GM21529 (cell line): ENCODE measurements around the gene CLCA1.

Source experiments
- ATAC-seq: cut with Tn5 transposase; IDR thresholded peaks from one replicate; pipeline ENCODE4 v1.9.1; 2021; ENCODE audit not compliant: unreplicated experiment

CLCA1 gene

DNA sequence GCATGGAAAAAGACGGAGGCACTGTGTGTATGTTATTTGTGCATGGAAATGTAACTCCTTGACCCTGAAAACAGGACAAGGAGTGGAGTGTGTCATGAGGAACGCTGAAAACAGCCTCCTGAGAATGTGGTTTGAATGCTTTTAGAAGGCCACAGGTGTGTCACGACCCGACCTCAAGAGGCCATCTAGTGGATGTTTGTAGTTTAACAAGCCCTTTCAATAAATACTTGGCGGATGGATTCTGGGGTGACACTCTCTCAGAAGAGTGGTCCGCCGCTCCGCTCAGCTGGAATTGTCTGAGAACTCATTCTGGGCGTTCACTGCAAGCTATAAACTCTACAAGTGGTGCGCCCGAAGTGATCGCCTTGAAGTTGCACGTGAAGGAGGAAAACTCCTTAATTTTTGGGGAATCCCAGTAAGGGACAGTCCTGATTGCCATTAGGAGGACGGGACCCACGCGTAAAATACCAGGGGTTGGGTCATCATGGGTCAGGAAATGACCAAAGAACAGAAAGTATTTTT lies 33.5 kb downstream of the CLCA1 start:
- peak; percentile 67 for ATAC-seq

DNA sequence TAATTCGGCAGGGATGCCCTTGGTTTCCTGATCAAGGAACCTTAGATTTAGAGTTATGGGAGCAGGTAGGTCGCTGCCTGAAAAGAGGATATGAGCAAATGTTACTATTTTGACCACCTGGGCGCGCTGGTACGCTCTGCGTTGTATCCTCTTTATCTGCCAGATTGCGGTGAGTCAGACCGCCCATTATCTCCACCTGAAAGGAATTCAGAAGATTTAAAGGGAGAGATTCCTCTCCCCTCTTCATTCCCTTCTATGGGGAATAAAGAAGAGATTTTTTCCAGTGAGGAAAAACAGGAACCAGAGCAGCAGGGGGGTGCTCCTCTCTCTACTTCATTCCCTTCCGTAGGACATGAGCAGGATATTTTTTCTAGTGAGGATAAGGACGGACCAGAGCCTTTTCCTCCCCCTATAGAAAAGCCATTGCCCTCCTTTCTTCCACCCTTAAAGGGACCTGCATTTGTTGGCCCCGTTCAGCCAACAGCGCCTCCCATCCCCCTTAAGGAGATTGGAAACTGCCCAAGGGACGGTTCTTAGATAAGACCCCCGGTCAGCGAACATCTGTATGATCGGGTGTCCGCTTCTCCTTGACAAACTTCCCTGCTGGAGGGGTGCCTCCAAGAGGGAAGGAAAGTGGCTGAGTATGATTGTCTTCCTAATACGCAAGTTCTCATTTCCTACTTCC lies 34.1 kb downstream of the CLCA1 start:
- ATAC-seq: peak; percentile 18

DNA sequence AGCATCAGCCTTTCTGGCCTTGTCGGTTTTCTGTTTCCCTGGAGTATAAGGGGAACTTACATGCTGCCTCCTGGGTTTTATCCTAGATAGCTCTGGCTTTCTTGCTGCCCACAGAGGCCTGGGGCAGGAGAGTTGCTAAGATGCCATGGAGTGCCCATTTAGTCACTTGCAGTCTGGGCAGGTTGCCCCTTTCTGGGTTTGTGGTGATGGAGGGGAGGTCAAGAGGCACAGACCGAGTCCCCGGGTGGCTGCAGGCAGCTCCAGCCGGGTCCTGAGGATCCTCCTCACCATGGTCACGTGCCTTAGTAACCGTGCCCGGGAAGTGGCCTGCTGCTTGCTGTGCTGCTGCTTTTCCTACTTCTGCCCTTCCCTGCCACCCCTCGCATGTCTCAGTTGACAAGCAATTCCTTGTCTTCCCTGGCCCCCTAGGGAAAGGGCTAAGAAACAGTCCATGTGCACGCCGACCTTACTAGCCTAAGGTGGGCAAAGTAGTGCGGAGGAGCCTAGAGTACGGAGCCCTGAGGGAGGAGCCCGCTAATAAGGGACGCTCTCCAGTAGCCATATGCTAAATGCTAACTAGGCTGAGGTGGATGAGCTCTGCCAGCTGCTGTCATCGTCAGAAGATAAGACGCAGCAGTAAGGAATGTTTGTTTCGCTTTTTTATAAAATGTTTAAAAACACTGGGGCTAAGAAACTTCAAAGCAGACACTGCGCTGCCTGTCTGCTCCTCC lies 34.8 kb downstream of the CLCA1 start:
- no peak for ATAC-seq

DNA sequence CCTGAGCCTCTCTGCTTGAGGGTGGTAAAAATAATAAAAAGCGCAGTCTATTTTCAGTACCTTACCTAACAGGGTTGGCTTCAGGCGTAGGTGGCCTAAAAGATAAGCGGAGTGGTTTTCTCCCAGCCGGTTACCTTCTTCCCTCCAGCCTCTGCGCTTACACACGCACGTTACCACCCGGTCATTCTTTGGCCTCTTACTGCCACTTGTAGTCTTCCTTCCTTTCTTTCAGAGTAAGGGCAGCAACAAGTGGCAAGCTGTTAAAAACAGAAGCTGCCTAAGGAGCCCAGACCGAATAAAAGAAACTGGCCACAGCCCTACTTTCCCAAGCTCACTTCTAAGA lies 35.4 kb downstream of the CLCA1 start:
- no peak for ATAC-seq

DNA sequence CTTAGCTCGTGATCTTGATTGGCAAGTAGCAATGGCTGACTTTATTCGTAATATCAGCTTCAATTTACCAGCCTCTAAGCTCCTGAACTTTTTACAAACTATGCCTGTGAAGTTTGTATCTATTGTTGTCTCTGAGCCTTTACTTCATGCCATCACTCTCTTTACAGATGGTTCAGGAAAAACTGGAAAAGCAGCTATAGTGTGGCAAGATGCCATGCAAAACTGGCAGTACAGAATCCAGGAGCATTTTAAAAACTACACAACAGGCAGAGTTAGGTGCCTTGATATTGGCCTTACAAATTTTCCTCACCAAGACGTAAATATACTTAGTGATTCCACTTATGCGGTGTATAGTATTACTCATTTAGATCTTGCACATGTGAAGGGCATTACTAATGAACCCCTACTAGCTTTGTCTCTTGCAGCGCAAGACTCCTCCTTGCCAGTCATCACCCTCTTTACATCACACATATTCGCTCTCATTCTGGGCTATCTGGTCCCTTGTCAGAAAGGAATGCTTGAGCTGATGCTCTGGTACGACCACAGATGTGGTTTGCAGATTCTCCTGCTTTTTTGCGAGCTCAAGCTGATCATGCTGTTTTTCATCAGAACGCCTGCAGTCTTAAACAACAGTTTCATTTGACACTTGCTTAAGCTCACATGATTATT lies 36.3 kb downstream of the CLCA1 start:
- no peak for ATAC-seq

DNA sequence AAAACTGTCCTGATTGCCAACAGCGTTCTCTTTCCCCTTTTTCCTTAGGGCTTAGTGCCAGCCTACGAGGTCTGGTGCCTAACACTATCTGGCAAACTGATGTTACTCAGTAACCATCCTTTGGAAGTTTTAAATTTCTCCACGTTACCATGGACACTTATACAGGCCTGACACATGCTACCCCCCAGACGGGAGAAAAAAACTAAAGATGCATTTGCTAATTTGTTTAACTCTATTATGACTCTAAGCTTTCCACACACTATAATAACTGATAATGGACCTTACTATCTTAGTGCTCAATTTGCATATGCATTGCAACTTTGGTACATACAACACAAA lies 36.8 kb downstream of the CLCA1 start:
- ATAC-seq: no peak

DNA sequence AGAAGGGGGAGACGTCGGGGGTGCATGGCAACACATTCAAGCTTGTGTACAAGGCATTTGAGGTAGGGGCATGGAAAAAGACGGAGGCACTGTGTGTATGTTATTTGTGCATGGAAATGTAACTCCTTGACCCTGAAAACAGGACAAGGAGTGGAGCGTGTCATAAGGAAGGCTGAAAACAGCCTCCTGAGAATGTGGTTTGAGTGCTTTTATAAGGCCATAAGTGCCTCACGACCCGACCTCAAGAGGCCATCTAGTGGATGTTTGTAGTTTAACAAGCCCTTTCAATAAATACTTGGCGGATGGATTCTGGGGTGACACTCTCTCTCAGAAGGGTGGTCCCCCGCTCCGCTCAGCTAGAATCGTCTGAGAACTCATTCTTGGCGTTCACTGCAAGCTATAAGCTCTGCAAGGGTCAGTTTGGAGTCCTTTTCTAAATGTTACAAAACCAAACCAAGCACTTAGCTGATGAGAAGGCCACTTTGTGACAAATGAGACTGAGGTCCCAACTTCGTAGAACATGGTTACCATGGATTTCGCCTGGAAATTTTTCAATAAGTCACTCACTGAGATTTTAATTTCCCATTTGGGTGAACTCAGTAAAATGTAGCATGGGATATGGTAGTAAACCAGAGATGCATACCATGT lies 39.3 kb downstream of the CLCA1 start:
- peak; percentile 61 for ATAC-seq

DNA sequence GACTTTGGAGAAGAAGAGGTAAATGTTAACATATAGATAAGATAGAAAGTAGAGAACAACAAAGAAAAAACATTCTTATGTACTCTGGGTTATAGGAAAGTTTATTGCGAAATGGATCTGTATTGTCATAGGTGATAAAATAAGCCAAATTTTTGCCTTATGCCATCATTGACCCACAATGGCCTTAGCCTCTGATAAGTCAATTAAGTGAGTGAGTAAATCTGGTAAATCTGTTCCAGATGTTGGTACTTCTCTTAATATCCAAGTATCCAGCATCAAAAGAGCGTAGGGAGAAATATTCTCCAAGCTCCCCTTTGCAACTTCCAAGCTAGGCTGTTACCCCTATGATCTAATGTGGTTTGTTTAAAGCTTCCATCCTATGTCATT lies 39.8 kb downstream of the CLCA1 start:
- no peak for ATAC-seq

DNA sequence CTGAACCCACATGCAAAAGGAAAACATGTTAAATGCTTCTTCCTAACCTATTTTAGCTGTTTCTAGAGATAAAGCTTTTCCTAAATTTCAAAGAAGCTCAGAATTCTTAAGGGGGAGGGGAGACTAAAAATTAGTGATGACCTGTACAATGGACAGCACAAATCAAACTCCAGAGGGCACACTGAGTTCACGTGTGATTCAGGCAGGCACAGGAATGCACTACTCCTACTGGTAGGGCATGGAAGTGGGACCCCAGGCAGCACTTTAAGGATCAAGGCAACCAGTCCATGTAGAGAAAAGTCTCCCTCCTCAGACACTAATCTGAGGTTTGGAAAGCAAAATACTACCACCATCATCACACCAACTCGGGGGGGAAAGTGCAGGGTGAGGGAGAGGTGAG lies 46.9 kb downstream of the CLCA1 start:
- no peak for ATAC-seq

DNA sequence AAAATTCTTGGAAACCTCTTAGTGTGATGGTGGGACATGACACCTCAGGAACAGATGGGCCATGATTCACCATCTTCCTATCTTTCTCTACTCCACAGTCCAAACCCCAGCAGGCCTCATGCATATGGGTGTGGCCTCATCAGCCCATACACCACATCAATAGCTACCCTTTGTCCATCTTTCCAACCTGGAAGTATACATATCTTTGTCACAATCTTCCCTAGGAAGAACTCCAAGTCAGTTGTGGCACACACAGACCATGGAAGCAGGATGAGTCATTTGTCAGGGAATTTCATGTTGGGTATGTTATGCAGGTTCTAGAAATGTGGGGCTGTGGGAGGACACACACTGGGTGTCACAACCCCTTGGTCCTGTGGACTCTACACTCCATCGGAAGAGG lies 47.6 kb downstream of the CLCA1 start:
- no peak for ATAC-seq

DNA sequence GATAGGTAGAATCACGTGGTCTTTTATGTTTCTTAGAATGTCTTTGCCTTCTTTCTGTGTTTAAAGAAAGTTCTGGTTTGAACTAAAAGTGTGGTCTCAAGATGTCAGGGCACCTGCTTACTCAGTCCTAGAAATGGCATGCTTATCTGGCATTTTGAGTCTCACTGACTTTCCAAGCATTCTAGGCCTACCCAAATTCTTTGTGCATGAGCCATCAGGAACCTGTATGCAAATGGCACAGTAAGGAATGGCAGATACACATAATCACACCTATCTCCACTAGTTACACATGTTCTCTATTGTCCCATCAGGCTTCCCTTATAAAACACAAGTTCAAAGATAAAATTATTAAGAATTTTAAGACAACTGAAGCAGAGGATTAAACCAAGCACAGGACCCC lies 48.6 kb downstream of the CLCA1 start:
- no peak for ATAC-seq

DNA sequence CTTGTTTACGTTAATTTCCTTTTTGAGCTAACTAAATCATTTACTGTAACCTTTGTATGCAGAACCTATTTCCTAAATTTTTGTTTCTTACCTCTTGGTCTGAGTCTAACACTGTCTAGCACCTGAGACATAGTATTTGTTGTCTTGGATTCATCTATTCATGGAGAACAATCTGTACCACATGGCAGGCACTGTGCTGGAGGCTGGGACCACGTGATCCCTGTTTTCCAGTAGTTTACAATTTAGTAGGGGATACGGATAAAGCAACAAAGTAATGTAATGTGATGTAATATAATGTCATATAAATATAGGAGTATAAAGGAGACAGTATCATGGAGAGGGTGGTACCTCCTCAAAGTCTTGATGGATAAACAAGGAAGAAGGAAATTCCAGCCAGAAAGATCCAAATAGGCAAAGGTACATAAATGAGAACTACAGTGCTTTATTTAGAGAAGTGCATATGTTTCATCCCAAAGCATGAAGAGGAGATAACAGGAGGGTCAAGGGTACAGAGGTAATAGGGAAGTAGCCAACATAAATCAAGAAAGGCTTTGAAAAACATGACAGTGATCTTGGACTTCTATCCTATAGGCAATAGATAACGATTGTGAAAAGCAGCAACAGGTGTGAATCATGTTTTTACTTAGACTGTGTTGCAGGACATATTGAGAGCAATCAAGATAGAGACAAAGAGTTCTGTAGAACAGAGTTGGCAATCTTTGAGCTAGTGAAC lies 52.2 kb downstream of the CLCA1 start:
- no peak for ATAC-seq

DNA sequence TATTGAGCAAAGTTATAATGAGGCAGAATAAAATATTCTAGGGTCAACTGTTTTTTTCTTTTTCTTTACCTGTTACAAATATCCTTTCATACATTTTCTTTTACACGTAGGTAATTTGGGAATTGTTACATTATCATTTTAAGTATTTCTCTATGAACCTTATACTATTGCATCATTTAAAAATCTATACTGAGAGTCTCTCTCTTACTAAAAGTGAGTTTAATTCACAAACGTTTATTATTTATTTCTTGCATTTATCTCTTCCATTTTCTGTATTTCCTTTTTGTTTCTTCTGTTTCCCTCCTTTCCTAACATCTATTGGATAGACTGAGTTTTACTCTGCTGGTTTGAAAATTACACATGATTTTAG lies 52.8 kb downstream of the CLCA1 start:
- no peak for ATAC-seq

DNA sequence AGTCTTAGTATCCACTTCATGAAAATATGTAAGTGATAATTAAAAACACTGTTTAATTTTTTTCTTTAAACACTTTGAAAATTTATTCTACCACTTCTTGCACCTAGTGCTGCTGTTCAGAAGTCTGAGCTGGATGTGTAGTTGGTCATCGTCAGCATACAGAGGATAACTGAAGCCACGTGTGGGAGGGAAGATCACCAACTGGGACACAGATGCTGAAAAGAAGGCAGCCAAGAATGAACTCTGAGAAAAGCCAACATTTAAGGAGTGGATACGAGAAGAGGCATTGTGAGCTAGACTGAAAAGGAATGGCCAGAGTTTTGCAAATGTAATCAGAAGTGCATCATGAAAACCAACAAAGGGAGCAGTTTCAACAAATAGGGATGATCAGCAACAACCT lies 53.5 kb downstream of the CLCA1 start:
- no peak for ATAC-seq

DNA sequence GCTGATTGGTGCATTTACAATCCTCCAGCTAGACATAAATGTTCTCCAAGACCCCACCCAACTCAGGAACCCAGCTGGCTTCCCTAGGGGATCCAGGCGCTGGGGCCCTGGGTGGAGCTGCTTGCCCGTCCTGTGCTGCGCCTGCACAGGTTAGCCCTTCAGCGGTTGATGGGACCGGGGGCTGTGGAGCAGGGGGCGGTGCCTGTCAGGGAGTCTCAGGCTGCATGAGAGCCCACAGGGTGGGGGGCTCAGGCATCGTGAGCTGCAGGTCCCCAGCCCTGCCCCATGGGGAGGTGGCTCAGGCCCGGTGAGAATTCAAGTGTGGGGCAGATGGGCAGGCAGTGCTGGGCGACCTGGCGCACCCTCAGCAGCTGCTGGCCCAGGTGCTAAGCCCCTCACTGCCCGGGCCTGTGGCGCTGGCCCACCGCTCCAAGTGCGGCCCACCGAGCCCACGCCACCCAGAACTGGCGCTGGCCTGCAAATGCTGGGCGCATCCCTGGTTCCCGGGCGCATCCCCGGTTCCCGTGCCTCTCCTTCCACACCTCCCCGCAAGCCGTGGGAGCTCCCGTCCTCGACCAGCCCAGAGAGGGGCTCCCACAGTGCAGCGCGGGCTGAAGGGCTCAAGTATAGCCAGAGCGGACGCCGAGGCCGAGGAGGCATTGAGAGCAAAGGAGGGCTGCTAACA lies 55.1 kb downstream of the CLCA1 start:
- ATAC-seq: no peak

DNA sequence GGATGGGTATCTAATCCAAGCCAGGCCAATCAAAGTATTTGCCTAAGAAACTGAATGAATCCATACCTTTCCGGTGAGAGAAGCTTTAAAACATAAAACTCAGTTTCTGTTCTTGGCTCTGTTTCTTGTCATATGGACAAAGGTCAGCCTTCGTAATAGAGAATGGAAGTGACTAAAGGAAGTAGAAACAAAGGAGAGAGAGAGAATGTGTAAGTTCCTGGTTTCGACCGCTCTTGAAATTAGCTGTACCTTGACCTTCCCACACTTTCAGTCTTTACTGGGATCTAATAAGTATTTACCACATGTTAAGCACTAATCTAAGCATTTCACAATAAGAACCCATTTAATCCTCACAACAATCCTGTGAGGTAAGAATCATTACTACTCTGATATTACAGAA lies 58.6 kb downstream of the CLCA1 start:
- no peak for ATAC-seq

DNA sequence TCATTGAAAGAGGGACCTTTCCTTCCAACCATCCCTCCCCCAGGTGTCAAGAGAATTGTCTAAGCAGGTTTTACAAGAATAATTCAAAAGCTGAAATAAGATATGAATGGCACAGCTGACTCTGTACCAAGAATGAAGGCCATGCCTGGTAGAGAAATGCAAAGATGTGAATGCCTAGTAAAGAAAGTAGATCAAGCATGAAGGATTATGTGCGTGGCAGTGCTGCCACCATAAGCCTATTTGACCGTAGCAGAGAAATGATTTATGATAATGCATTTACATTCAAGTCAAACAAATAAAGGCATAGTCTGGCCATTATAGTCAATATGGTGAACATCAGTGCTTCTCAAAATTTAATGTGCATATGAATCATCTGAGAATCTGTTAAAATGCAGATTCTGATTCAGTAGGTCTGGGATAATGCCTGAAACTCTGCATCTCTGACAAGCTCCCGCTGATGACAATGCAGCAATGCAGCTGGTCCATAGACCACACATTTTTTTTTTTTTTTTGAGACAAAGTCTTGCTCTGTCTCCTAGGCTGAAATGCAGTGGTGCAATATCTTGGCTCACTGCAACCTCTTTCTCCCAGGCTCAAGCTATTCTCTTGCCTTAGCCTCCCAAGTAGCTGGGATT lies 61.6 kb downstream of the CLCA1 start:
- no peak for ATAC-seq

DNA sequence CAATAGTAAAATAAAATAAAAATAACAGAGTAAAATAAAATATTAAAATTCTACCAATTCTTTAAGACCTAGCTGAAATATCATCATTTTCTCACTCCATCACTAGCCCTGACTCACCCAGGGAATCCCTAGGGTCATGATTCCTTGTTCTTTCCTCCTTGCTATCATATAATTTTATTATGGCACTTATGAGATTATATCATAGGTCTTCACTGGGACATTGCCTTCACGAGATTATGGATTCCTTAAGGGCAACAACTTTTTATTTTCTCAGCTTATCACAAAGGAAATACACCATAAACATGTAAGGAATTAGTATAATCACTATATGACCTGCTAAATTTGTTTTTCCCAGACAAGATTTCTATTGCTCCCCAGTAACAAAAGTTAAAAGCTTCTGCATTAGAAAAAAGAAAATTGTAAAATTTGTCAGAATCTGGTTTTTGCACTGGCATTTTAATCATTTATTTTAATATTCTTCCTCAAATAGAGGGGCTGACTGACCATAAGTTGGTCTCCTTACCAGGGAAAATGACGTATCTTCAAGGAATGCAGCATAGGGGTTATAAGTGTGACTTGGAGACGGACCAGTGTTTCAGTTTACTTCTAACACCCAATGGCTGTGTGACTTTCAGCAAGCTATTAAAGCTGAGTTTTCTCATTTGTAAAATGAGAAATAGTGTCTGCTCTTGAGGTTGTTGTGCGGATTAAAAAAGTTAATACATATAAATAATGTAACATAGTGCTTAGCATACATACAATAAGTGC lies 69.4 kb downstream of the CLCA1 start:
- no peak for ATAC-seq

DNA sequence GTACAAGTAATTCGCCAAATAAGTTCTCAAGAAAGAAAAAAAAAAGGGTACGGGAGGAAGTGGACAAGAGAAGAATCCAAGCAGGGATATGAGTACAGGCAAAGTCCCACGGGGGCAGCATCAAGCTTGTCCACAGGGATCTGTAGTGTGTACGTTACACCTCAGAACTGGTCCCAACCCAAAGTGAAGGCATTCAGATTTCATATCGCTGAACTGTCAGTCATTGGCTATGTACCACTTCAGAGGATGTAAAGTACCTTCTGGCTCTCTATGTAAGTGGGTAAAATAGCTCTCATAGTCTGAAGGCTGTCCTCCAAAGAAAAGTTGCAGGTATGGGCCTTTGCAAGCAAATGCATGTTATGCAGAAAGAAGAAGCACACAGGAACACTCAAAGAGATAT lies 70.0 kb downstream of the CLCA1 start:
- ATAC-seq: no peak
